Trophoblast cell (in vitro differentiated cells and primary cell): ENCODE results near the gene SAT1.
A peak's percentile ranks its signal among the peaks of the same experiment; 100 is the strongest.
"Not testable (repeated sequence)": the region's sequence is repeated elsewhere in the genome, so short reads cannot be mapped to it uniquely, and the experiment has no call there.

Experiments
- DNase-seq, 2 donors: peaks; one replicate each; pipeline ENCODE4 v3.0.0-alpha.2; 2016
- H2AFZ ChIP-seq: 2 replicates; pipeline ENCODE4 v1.6.1; 2013; ENCODE audit warnings: low read length, moderate library complexity, mild to moderate bottlenecking; ENCODE audit not compliant: insufficient read depth, poor library complexity
- H2AK5ac ChIP-seq: 2 replicates; pipeline ENCODE4 v1.6.1; 2013; ENCODE audit warnings: mild to moderate bottlenecking, low read length
- H2BK120ac ChIP-seq: 2 replicates; pipeline ENCODE4 v1.6.1; 2013; ENCODE audit warnings: low read length, mild to moderate bottlenecking, moderate library complexity; ENCODE audit not compliant: insufficient read depth, poor library complexity
- H2BK12ac ChIP-seq: 2 replicates; pipeline ENCODE4 v1.6.1; 2013; ENCODE audit warnings: mild to moderate bottlenecking, low read length, moderate library complexity
- H2BK5ac ChIP-seq: 2 replicates; pipeline ENCODE4 v1.6.1; 2013; ENCODE audit warnings: low read length, low read depth, moderate library complexity, mild to moderate bottlenecking; ENCODE audit not compliant: poor library complexity
- H3K14ac ChIP-seq: 2 replicates; pipeline ENCODE4 v1.6.1; 2013; ENCODE audit warnings: mild to moderate bottlenecking, low read length
- H3K18ac ChIP-seq: 2 replicates; pipeline ENCODE4 v1.6.1; 2013; ENCODE audit warnings: mild to moderate bottlenecking, low read length
- H3K23ac ChIP-seq: 2 replicates; pipeline ENCODE4 v1.6.1; 2013; ENCODE audit warnings: low read length
- H3K27ac ChIP-seq: 2 replicates; pipeline ENCODE4 v1.5.1; 2013; ENCODE audit warnings: low read depth, mild to moderate bottlenecking, inconsistent platforms, low read length, moderate library complexity
- H3K27me3 ChIP-seq: 2 replicates; pipeline ENCODE4 v1.6.1; 2013; ENCODE audit warnings: inconsistent platforms, mild to moderate bottlenecking, low read length, moderate library complexity; ENCODE audit not compliant: insufficient read depth
- H3K36me3 ChIP-seq, 2 experiments: 1 replicate in 1 of 2; 2 replicates in 1 of 2; pipeline ENCODE4 v1.6.1; 2013; ENCODE audit warnings: low read length in 2 of 2, mild to moderate bottlenecking in 2 of 2, moderate library complexity in 1 of 2; ENCODE audit not compliant: insufficient read depth in 2 of 2, control insufficient read depth in 1 of 2
- H3K4ac ChIP-seq: 2 replicates; pipeline ENCODE4 v1.6.1; 2013; ENCODE audit warnings: low read depth, mild to moderate bottlenecking, low read length, moderate library complexity
- H3K4me1 ChIP-seq, 2 experiments: 1 replicate in 1 of 2; 2 replicates in 1 of 2; pipeline ENCODE4 v1.6.1; 2013; ENCODE audit warnings: low read length in 2 of 2, mild to moderate bottlenecking in 2 of 2, moderate library complexity in 1 of 2; ENCODE audit not compliant: insufficient read depth in 2 of 2, control insufficient read depth in 1 of 2
- H3K4me2 ChIP-seq: 2 replicates; pipeline ENCODE4 v1.6.1; 2013; ENCODE audit warnings: inconsistent platforms, mild to moderate bottlenecking, low read length, moderate library complexity
- H3K4me3 ChIP-seq: 2 replicates; pipeline ENCODE4 v1.5.1; 2013; ENCODE audit warnings: mild to moderate bottlenecking, low read depth, low read length, inconsistent platforms
- H3K79me1 ChIP-seq: one replicate; pipeline ENCODE4 v1.6.1; 2013; ENCODE audit warnings: low read length
- H3K79me2 ChIP-seq: 2 replicates; pipeline ENCODE4 v1.6.1; 2013; ENCODE audit warnings: low read length, mild to moderate bottlenecking; ENCODE audit not compliant: control insufficient read depth, insufficient read depth, poor library complexity
- H3K9ac ChIP-seq: 2 replicates; pipeline ENCODE4 v1.6.1; 2013; ENCODE audit warnings: mild to moderate bottlenecking, low read length
- H3K9me3 ChIP-seq: 2 replicates; pipeline ENCODE4 v1.6.1; 2013; ENCODE audit warnings: low read depth, mild to moderate bottlenecking, control low read depth, inconsistent platforms, low read length; ENCODE audit not compliant: insufficient read depth
- H4K12ac ChIP-seq: 2 replicates; pipeline ENCODE4 v1.6.1; 2013; ENCODE audit warnings: low read depth, mild to moderate bottlenecking, low read length, moderate library complexity
- H4K8ac ChIP-seq: 2 replicates; pipeline ENCODE4 v1.6.1; 2013; ENCODE audit warnings: low read depth, mild to moderate bottlenecking, low read length, moderate library complexity
- H4K91ac ChIP-seq: one replicate; pipeline ENCODE4 v1.6.1; 2013; ENCODE audit warnings: low read depth, mild to moderate bottlenecking, low read length, moderate library complexity
- WGBS: extraction: QIAGEN DNeasy Blood & Tissue Kit; methylation state at CpG from one replicate; pipeline ENCODE4 v1.1.7; 2013; ENCODE audit warnings: missing lambda C conversion rate; ENCODE audit not compliant: insufficient read length, insufficient coverage; ENCODE audit errors: extremely low coverage; 5-methylcytosine and 5-hydroxymethylcytosine counted together

The SAT1 gene

GRCh38 chrX:23742697-23743622, 40.0 kb upstream of the SAT1 start, which contains the start of gene ACOT9:
Gene ACOT9, minus strand, starts transcription at chrX:23743276. Its CDS starts 132 bp downstream, at chrX:23743144.
- Histone ChIP-seq H3K18ac (peak within 1 kb of the TSS; percentile 96), H2AK5ac (no peak within 1 kb of the TSS), H3K36me3 (no peaks in the 10 kb centered on the region), H4K12ac (peak within 1 kb of the TSS; percentile 72), H4K8ac (peak within 1 kb of the TSS; percentile 92), H3K4me2 (peak within 1 kb of the TSS; percentile 84), H2BK120ac (peak within 1 kb of the TSS; percentile 80), H2BK12ac (no peak within 1 kb of the TSS), H2AFZ (peak within 1 kb of the TSS; percentile 2), H3K9ac (no peak within 1 kb of the TSS), H3K4ac (peak within 1 kb of the TSS; percentile 75), H3K4me1 (peaks cover 0 to 2% of the 10 kb centered on the region in 2 experiments), H2BK5ac (peak within 1 kb of the TSS; percentile 73), H3K23ac (no peak within 1 kb of the TSS), H3K79me1 (peaks cover 3% of the 10 kb centered on the region), H3K27me3 (no peaks in the 10 kb centered on the region), H3K79me2 (peaks cover 5% of the 10 kb centered on the region), H3K9me3 (no peaks in the 10 kb centered on the region), H4K91ac (peak within 1 kb of the TSS; percentile 82), H3K14ac (peak within 1 kb of the TSS; percentile 84), H3K27ac (peak within 1 kb of the TSS; percentile 23), H3K4me3 (peak within 1 kb of the TSS; percentile 97)
- WGBS = no CpG with 5 or more reads among the region's 73 CpGs
- DNase-seq = peak; percentile 90 to 93

- not testable (repeated sequence) for DNase-seq, H3K9ac ChIP-seq, H3K4me3 ChIP-seq, H2AK5ac ChIP-seq, H3K14ac ChIP-seq, H2BK5ac ChIP-seq, H3K36me3 ChIP-seq, H4K91ac ChIP-seq, H3K27ac ChIP-seq, H2BK12ac ChIP-seq, H2BK120ac ChIP-seq, H3K4ac ChIP-seq, H3K4me1 ChIP-seq, H3K79me1 ChIP-seq, H3K23ac ChIP-seq, H3K18ac ChIP-seq, H3K27me3 ChIP-seq, H3K79me2 ChIP-seq, H3K9me3 ChIP-seq, H4K12ac ChIP-seq
- peak overlapping the region; percentile 84 for H3K4me2 ChIP-seq
- H2AFZ ChIP-seq = peak overlapping the region; percentile 2
- H4K8ac ChIP-seq = peak overlapping the region; percentile 38
- no CpG with 5 or more reads among the region's 14 CpGs for WGBS
These were observed 39.4 kb upstream of the SAT1 start for GRCh38 chrX:23743623-23743971.

GRCh38 chrX:23745786-23746185, 37.2 kb upstream of the SAT1 start:
- Histone ChIP-seq H3K4me1 (peaks cover 0 to 2% of the 10 kb centered on the region in 2 experiments), H3K23ac (no peak overlapping the region), H4K12ac (no peak overlapping the region), H3K4ac (no peak overlapping the region), H4K8ac (no peak overlapping the region), H3K27ac (no peak overlapping the region), H4K91ac (no peak overlapping the region), H3K36me3 (no peaks in the 10 kb centered on the region), H3K18ac (no peak overlapping the region), H3K9me3 (no peaks in the 10 kb centered on the region), H2AK5ac (no peak overlapping the region), H3K9ac (no peak overlapping the region), H2BK12ac (no peak overlapping the region), H2BK120ac (no peak overlapping the region), H3K4me3 (no peak overlapping the region), H3K27me3 (no peaks in the 10 kb centered on the region), H2AFZ (no peak overlapping the region), H3K14ac (no peak overlapping the region), H3K4me2 (no peak overlapping the region), H3K79me1 (peaks cover 3% of the 10 kb centered on the region), H3K79me2 (peaks cover 5% of the 10 kb centered on the region), H2BK5ac (no peak overlapping the region)
- WGBS = no CpG with 5 or more reads among the region's 3 CpGs
- no peak for DNase-seq

GRCh38 chrX:23749129-23749528, 33.8 kb upstream of the SAT1 start:
- Histone ChIP-seq H4K12ac (no peak overlapping the region), H2AFZ (no peak overlapping the region), H4K8ac (no peak overlapping the region), H3K18ac (no peak overlapping the region), H3K9ac (no peak overlapping the region), H3K79me2 (no peaks in the 10 kb centered on the region), H3K4me3 (no peak overlapping the region), H4K91ac (no peak overlapping the region), H3K23ac (no peak overlapping the region), H2AK5ac (no peak overlapping the region), H3K4ac (no peak overlapping the region), H3K14ac (no peak overlapping the region), H2BK12ac (no peak overlapping the region), H3K4me1 (no peaks in the 10 kb centered on the region), H3K36me3 (no peaks in the 10 kb centered on the region), H3K27me3 (no peaks in the 10 kb centered on the region), H2BK5ac (no peak overlapping the region), H3K4me2 (no peak overlapping the region), H3K79me1 (no peaks in the 10 kb centered on the region), H3K27ac (no peak overlapping the region), H2BK120ac (no peak overlapping the region), H3K9me3 (no peaks in the 10 kb centered on the region)
- no peak for DNase-seq
- no CpG with 5 or more reads among the region's 4 CpGs for WGBS
